SK-N-SH (cell line): ENCODE data around the gene RBM41.

Source experiments
- EP300 ChIP-seq, 2 experiments: IDR thresholded peaks; 2 replicates each; pipeline versions ENCODE4 v1.4.0 to v1.6.1; 2012; ENCODE audit warnings: borderline replicate concordance in 1 of 2, low read depth in 1 of 2, low read length in 1 of 2
- JUND ChIP-seq: IDR thresholded peaks from 2 replicates; pipeline ENCODE4 v1.4.0; 2012
- MEF2A ChIP-seq: IDR thresholded peaks from 2 replicates; pipeline ENCODE4 v1.4.0; 2012; ENCODE audit warnings: low read depth, borderline replicate concordance
- MXI1 ChIP-seq: IDR thresholded peaks from 2 replicates; pipeline ENCODE4 v1.6.1; 2012; ENCODE audit warnings: mild to moderate bottlenecking, low read depth, low read length, improper control_type of control experiment
- POLR2AphosphoS5 ChIP-seq: IDR thresholded peaks from 2 replicates; pipeline ENCODE4 v1.6.1; 2012; ENCODE audit warnings: low read depth, low read length
- RCOR1 ChIP-seq: fragments of 150-350 bp; IDR thresholded peaks from 2 replicates; pipeline ENCODE4 v1.6.1; 2017; ENCODE audit warnings: antibody characterized with exemption, low read length
- RFX5 ChIP-seq: IDR thresholded peaks from 2 replicates; pipeline ENCODE4 v1.6.1; 2012; ENCODE audit warnings: mild to moderate bottlenecking, improper control_type of control experiment, low read length
- SIN3A ChIP-seq: IDR thresholded peaks from 2 replicates; pipeline ENCODE4 v1.6.1; 2012; ENCODE audit warnings: low read depth, mild to moderate bottlenecking, low read length, moderate library complexity, borderline replicate concordance
- SMC3 ChIP-seq: IDR thresholded peaks from 2 replicates; pipeline ENCODE4 v1.6.1; 2012; ENCODE audit warnings: low read depth, low read length, improper control_type of control experiment
- TAF1 ChIP-seq: IDR thresholded peaks from 2 replicates; pipeline ENCODE4 v1.6.1; 2012; ENCODE audit warnings: low read depth, mild to moderate bottlenecking, low read length, moderate library complexity, borderline replicate concordance
- TF ChIP-seq, protein P1 (sequence below): IDR thresholded peaks from 2 replicates; pipeline ENCODE4 v1.4.0; 2012; ENCODE audit warnings: low read depth
- TF ChIP-seq, protein P2 (sequence below): fragments of 200-600 bp; sonication (generic); IDR thresholded peaks from 2 replicates; pipeline ENCODE4 v1.6.1; 2017; ENCODE audit warnings: antibody characterized with exemption, mild to moderate bottlenecking, moderate library complexity
- TF ChIP-seq, protein P3 (sequence below): fragments of 150-350 bp; IDR thresholded peaks from 2 replicates; pipeline ENCODE4 v1.6.1; 2017; ENCODE audit warnings: antibody characterized with exemption, low read length, low read depth, borderline replicate concordance

DNA sequence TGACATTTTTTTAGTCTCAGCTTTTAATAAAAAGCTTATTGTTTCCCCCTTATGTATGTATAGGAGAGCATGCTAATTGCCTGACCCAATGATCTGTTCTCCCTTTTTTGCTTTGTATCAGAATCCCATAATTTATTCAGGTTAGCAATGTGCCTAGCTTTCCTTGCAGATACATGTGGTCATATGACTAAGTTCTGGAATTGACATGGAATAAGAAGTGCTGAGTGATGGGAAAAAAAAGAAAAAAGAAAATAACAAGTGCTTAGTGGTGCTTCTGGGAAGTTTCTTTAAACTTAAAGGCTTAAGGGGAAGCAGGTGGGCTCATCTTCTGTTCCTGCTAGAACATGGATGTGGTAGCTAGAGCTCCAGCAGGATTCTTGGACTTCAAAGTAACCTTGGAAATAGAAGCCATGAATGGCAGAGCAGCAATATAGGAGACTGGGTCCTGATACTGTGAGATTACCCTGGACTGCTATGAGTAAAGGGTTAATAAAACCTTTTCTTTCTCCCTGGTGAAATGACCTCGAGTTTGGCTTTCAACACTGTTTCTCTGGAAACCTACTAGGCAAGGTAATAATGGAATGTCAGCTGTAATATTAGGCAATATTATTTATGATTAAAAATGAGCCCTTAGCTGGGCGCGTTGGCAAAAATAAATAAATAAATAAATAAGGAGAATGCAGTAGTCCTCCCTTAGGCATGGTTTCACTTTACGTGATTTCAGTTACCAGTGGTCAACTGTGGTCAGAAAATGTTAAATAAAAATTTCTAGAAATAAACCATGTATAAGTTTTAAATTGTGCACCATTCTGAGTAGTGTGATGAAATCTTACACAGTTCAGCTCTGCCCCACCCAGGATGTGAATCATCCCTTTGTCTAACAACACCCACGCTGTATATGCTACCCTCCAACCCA, 16.7 kb upstream of the RBM41 start:
- TF ChIP-seq EP300 (IDR thresholded peaks at IDR 0.05; ENCODE audit: borderline replicate concordance in 1 of 2, low read depth in 1 of 2, low read length in 1 of 2) (no peak), TAF1 (no peak), MEF2A (no peak), POLR2AphosphoS5 (no peak), JUND (no peak), RCOR1 (no peak), SIN3A (no peak), SMC3 (no peak), MXI1 (no peak), RFX5 (no peak)
- TF ChIP-seq, protein P1, sequence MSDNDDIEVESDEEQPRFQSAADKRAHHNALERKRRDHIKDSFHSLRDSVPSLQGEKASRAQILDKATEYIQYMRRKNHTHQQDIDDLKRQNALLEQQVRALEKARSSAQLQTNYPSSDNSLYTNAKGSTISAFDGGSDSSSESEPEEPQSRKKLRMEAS = no peak
- TF ChIP-seq, protein P2, sequence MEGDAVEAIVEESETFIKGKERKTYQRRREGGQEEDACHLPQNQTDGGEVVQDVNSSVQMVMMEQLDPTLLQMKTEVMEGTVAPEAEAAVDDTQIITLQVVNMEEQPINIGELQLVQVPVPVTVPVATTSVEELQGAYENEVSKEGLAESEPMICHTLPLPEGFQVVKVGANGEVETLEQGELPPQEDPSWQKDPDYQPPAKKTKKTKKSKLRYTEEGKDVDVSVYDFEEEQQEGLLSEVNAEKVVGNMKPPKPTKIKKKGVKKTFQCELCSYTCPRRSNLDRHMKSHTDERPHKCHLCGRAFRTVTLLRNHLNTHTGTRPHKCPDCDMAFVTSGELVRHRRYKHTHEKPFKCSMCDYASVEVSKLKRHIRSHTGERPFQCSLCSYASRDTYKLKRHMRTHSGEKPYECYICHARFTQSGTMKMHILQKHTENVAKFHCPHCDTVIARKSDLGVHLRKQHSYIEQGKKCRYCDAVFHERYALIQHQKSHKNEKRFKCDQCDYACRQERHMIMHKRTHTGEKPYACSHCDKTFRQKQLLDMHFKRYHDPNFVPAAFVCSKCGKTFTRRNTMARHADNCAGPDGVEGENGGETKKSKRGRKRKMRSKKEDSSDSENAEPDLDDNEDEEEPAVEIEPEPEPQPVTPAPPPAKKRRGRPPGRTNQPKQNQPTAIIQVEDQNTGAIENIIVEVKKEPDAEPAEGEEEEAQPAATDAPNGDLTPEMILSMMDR = no peak
- TF ChIP-seq, protein P3, sequence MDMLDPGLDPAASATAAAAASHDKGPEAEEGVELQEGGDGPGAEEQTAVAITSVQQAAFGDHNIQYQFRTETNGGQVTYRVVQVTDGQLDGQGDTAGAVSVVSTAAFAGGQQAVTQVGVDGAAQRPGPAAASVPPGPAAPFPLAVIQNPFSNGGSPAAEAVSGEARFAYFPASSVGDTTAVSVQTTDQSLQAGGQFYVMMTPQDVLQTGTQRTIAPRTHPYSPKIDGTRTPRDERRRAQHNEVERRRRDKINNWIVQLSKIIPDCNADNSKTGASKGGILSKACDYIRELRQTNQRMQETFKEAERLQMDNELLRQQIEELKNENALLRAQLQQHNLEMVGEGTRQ = no peak
